ENCODE measurements around the gene PDZRN4. TPM values are rescaled to one million over a fixed set of nuclear protein-coding genes. Genes with fewer than 3 reads are reported as not detected.

Gene PDZRN4
- 1 to 10 TPM; 1.5 to 7.8 (median 4.1) TPM for total RNA-seq
- polyA plus RNA-seq = 10 to 100 TPM in 1 of 2 donors, 1 to 10 TPM in 1; 3.4 to 11.0 TPM
- long read RNA-seq, donor 1, partial matches to known transcripts = 2 of 2 reads
- long read RNA-seq, donor 1, other reads (novel, unspliced or antisense) = 0 of 2 reads
- long read RNA-seq, donor 2, transcript PDZRN4-203 (8 exons, 3,041 nt) = major isoform, 5 of 10 reads
- long read RNA-seq, donor 2, partial matches to known transcripts = 5 of 10 reads
- long read RNA-seq, donor 2, other reads (novel, unspliced or antisense) = 0 of 10 reads
- long read RNA-seq, donor 3, partial matches to known transcripts = 6 of 6 reads
- long read RNA-seq, donor 3, other reads (novel, unspliced or antisense) = 0 of 6 reads

DNA sequence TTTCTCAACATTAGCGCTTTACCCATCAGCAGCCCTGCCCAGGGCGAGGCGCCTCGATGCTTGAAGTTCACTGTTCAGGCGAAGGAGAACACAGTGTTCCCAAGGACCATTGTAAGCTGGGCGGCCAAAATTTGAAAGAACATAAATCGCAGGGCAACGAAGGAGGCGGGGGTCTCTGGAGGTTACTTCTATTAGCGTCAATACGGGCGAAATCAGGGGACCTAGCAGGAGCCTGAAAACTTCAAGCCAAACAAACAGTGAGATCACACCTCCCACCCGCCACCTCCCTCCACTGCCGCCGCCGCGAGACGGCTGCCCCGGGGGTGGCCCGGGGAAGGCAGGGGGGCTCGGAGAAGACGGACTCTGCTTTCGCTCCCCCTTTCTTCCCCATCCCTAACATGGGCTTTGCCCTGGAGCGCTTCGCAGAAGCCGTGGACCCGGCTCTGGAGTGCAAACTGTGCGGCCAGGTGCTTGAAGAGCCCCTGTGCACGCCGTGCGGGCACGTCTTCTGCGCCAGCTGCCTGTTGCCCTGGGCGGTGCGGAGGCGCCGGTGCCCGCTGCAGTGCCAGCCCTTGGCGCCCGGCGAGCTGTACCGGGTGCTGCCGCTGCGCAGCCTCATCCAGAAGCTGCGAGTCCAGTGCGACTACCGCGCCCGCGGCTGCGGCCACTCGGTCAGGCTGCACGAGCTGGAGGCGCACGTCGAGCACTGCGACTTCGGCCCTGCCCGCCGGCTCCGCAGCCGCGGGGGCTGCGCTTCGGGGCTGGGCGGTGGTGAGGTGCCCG is at the start of gene PDZRN4:
Gene PDZRN4, plus strand, starts transcription at position 263 of the 783 bp plus-strand sequence.
- peak within 1 kb of the TSS; percentile 52 for H3K4me3 ChIP-seq
- H3K36me3 ChIP-seq = no peaks in the 10 kb centered on the region
- 1 to 3% (median 2%) methylated on average over 47 to 65 of the region's 67 CpGs for WGBS, 3 donors
- H3K27me3 ChIP-seq = no peaks in the 10 kb centered on the region
- peak in 4 of 5 donors; percentile 20 to 77 (median 46) for DNase-seq
- intact Hi-C loops (cut with DNase I) = no loop called here
- TF ChIP-seq POLR2A (IDR thresholded peaks at IDR 0.05) (no peak), EP300 (IDR thresholded peaks at IDR 0.05) (no peak)
- TF ChIP-seq, protein P1, sequence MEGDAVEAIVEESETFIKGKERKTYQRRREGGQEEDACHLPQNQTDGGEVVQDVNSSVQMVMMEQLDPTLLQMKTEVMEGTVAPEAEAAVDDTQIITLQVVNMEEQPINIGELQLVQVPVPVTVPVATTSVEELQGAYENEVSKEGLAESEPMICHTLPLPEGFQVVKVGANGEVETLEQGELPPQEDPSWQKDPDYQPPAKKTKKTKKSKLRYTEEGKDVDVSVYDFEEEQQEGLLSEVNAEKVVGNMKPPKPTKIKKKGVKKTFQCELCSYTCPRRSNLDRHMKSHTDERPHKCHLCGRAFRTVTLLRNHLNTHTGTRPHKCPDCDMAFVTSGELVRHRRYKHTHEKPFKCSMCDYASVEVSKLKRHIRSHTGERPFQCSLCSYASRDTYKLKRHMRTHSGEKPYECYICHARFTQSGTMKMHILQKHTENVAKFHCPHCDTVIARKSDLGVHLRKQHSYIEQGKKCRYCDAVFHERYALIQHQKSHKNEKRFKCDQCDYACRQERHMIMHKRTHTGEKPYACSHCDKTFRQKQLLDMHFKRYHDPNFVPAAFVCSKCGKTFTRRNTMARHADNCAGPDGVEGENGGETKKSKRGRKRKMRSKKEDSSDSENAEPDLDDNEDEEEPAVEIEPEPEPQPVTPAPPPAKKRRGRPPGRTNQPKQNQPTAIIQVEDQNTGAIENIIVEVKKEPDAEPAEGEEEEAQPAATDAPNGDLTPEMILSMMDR (IDR thresholded peaks at IDR 0.05) = no peak
- no peaks in the 10 kb centered on the region for H3K9me3 ChIP-seq
- H3K27ac ChIP-seq = peak within 1 kb of the TSS in 1 of 2 donors; percentile 69
- H3K4me1 ChIP-seq (ENCODE audit: insufficient read depth) = peaks cover 3% of the 10 kb centered on the region

DNA sequence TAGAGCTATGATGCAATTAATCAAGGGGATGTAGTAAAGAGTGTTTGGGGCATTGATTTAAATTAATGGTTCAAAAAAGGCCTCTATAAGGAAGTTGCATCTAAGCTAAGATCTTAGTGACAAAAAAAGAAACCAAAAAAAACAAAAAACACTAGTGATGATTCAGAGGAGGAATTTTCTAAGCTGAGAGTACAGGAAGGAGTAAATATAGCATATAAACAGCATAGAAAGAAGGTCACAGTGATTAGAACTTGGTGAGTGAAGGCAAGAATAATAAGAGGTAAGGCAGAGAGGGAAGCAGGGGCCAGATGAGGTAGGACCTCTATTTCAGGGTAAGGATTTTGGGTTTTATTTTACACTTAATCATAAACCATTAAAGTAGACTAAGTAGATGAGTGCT is 48.0 kb upstream of the PDZRN4 start:
- Histone ChIP-seq H3K4me1 (ENCODE audit: insufficient read depth) (no peaks in the 10 kb centered on the region), H3K36me3 (no peaks in the 10 kb centered on the region), H3K27ac (no peak overlapping the region), H3K27me3 (no peaks in the 10 kb centered on the region), H3K4me3 (no peak overlapping the region), H3K9me3 (no peaks in the 10 kb centered on the region)
- intact Hi-C loops (cut with DNase I) = no loop called here
- DNase-seq = no peak
- TF ChIP-seq, protein P1 (IDR thresholded peaks at IDR 0.05) = no peak
- no peak for TF ChIP-seq EP300 (IDR thresholded peaks at IDR 0.05)
- no peak for TF ChIP-seq POLR2A (IDR thresholded peaks at IDR 0.05)

- no peaks in the 10 kb centered on the region for H3K36me3 ChIP-seq
- H3K4me1 ChIP-seq (ENCODE audit: insufficient read depth) = no peaks in the 10 kb centered on the region
- no peaks in the 10 kb centered on the region for H3K27me3 ChIP-seq
- no peak overlapping the region for H3K4me3 ChIP-seq
- H3K27ac ChIP-seq = no peak overlapping the region
- no peak for DNase-seq
- WGBS, 3 donors = 72 to 80% (median 77%) methylated on average over 2 of the region's 2 CpGs
- no peaks in the 10 kb centered on the region for H3K9me3 ChIP-seq
- TF ChIP-seq, protein P1 (IDR thresholded peaks at IDR 0.05) = no peak
- no peak for TF ChIP-seq POLR2A (IDR thresholded peaks at IDR 0.05)
- TF ChIP-seq EP300 (IDR thresholded peaks at IDR 0.05) = no peak
- intact Hi-C loops (cut with DNase I) = no loop called here
Observed at GRCh38 chr12:41141104-41141503, 47.0 kb upstream of the PDZRN4 start.

DNA sequence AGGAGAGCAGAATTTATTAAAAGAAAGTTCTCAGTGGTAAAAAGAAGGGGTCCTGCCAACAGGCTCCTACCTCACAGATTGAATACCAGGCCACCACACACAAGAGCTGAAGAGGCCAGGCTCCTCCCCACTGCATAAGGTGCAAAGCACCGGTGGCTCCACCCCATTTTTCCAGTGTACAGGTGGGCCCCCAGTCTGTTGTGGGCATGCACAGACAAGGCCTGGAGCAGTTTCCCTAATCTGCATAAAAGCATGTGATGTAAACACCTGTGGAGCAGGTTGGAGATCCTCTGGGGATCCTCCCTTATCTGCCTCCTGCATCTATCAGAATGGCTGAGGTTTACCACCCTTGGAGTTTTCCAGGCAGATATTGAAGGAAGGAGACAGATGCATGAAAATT is 45.7 kb upstream of the PDZRN4 start:
- H3K27ac ChIP-seq = no peak overlapping the region
- no peaks in the 10 kb centered on the region for H3K27me3 ChIP-seq
- no peaks in the 10 kb centered on the region for H3K36me3 ChIP-seq
- H3K4me3 ChIP-seq = no peak overlapping the region
- intact Hi-C loops (cut with DNase I) = no loop called here
- no peaks in the 10 kb centered on the region for H3K4me1 ChIP-seq (ENCODE audit: insufficient read depth)
- TF ChIP-seq EP300 (IDR thresholded peaks at IDR 0.05) (no peak), POLR2A (IDR thresholded peaks at IDR 0.05) (no peak)
- TF ChIP-seq, protein P1 (IDR thresholded peaks at IDR 0.05) = no peak
- H3K9me3 ChIP-seq = no peaks in the 10 kb centered on the region
- WGBS, 3 donors = 87 to 95% (median 88%) methylated on average over 1 of the region's 1 CpG
- no peak for DNase-seq

All from ovary (tissue), 10 donors.